HEK293 (cell line): ENCODE results near the gene SLC22A16.

Experiments
- CTCF ChIA-PET: fragments of 350-600 bp; formaldehyde crosslinking; extraction: SDS; loops from one replicate; lab custom pipeline; 2021; ENCODE audit warnings: antibody characterized with exemption; lab: Yijun Ruan, JAX
- POLR2A ChIA-PET: fragments of 300-600 bp; formaldehyde crosslinking; extraction: SDS; loops from one replicate; lab custom pipeline; 2020; ENCODE audit warnings: antibody characterized with exemption, inconsistent platforms; lab: Yijun Ruan, JAX
- H3K27ac ChIP-seq: fragments of 200-500 bp; sonication (Bioruptor generic); 2 replicates; pipeline ENCODE4 v1.5.1; 2014; ENCODE audit warnings: low read depth, low read length, control low read depth, inconsistent platforms; ENCODE audit errors: extremely low read depth
- H3K36me3 ChIP-seq, 2 experiments: fragments of 200-500 bp in 1 of 2; sonication (Bioruptor generic) in 1 of 2; 1 replicate in 1 of 2; 2 replicates in 1 of 2; pipeline ENCODE4 v1.5.1; 2014 to 2017; ENCODE audit warnings: inconsistent platforms in 2 of 2, low read length in 2 of 2; ENCODE audit not compliant: control insufficient read depth in 2 of 2, insufficient read depth in 1 of 2
- H3K4me1 ChIP-seq: fragments of 200-500 bp; sonication (Bioruptor generic); 2 replicates; pipeline ENCODE4 v1.5.1; 2014; ENCODE audit warnings: mild to moderate bottlenecking, low read length, inconsistent platforms; ENCODE audit not compliant: control insufficient read depth, insufficient read depth
- H3K4me3 ChIP-seq: 2 replicates; pipeline ENCODE4 v1.5.1; 2011; ENCODE audit warnings: low read depth, mild to moderate bottlenecking, control low read depth, low read length, moderate library complexity
- H3K9me3 ChIP-seq: fragments of 200-500 bp; sonication (Bioruptor generic); 2 replicates; pipeline ENCODE4 v1.5.1; 2014; ENCODE audit warnings: low read depth, low read length, inconsistent platforms; ENCODE audit not compliant: control insufficient read depth, insufficient read depth
- IKZF3 ChIP-seq: fragments of 450-650 bp; IDR thresholded peaks from 2 replicates; pipeline ENCODE4 v1.5.0; 2018; ENCODE audit warnings: missing biosample characterization, mild to moderate bottlenecking, missing genetic modification characterization, moderate library complexity
- SP3 ChIP-seq: fragments of 450-650 bp; formaldehyde crosslinking; IDR thresholded peaks from 2 replicates; pipeline ENCODE4 v1.5.1; 2016; ENCODE audit warnings: missing biosample characterization, missing genetic modification characterization
- TRIM28 ChIP-seq: IDR thresholded peaks from 2 replicates; pipeline ENCODE4 v1.6.1; 2011; ENCODE audit warnings: low read length, control low read depth, borderline replicate concordance
- TSHZ1 ChIP-seq: fragments of 450-650 bp; formaldehyde crosslinking; IDR thresholded peaks from 2 replicates; pipeline ENCODE4 v1.5.1; 2016; ENCODE audit warnings: missing biosample characterization, missing genetic modification characterization, borderline replicate concordance
- ZNF10 ChIP-seq: fragments of 450-650 bp; formaldehyde crosslinking; IDR thresholded peaks from 2 replicates; pipeline ENCODE4 v1.5.1; 2017; ENCODE audit warnings: missing biosample characterization, missing genetic modification characterization
- ZNF2 ChIP-seq: fragments of 450-650 bp; formaldehyde crosslinking; IDR thresholded peaks from 2 replicates; pipeline ENCODE4 v1.5.1; 2016; ENCODE audit warnings: missing biosample characterization, missing genetic modification characterization
- ZNF248 ChIP-seq: fragments of 450-650 bp; formaldehyde crosslinking; IDR thresholded peaks from 2 replicates; pipeline ENCODE4 v1.5.1; 2017; ENCODE audit warnings: missing biosample characterization, missing genetic modification characterization
- ZNF416 ChIP-seq: fragments of 450-650 bp; formaldehyde crosslinking; IDR thresholded peaks from 2 replicates; pipeline ENCODE4 v1.5.1; 2016; ENCODE audit warnings: missing biosample characterization, missing genetic modification characterization
- ZNF510 ChIP-seq: fragments of 450-650 bp; formaldehyde crosslinking; IDR thresholded peaks from 2 replicates; pipeline ENCODE4 v1.5.1; 2018; ENCODE audit warnings: mild to moderate bottlenecking, missing genetic modification characterization, missing biosample characterization; ENCODE audit not compliant: insufficient replicate concordance
- ZNF513 ChIP-seq: fragments of 450-650 bp; IDR thresholded peaks from 2 replicates; pipeline ENCODE4 v1.5.1; 2018; ENCODE audit warnings: missing biosample characterization, missing genetic modification characterization
- ZNF560 ChIP-seq: fragments of 450-650 bp; formaldehyde crosslinking; IDR thresholded peaks from 2 replicates; pipeline ENCODE4 v1.5.1; 2017; ENCODE audit warnings: missing biosample characterization, missing genetic modification characterization, borderline replicate concordance
- ZNF626 ChIP-seq: fragments of 450-650 bp; sonication (Bioruptor Pico); formaldehyde crosslinking; IDR thresholded peaks from 2 replicates; pipeline ENCODE4 v1.5.1; 2018; ENCODE audit warnings: missing biosample characterization, missing genetic modification characterization, inconsistent platforms
- ZNF658 ChIP-seq: fragments of 450-650 bp; formaldehyde crosslinking; IDR thresholded peaks from 2 replicates; pipeline ENCODE4; 2016; ENCODE audit warnings: missing biosample characterization, missing genetic modification characterization
- ZNF664 ChIP-seq: fragments of 450-650 bp; formaldehyde crosslinking; IDR thresholded peaks from 2 replicates; pipeline ENCODE4 v1.5.1; 2016; ENCODE audit warnings: missing biosample characterization, missing genetic modification characterization
- ZNF747 ChIP-seq: fragments of 450-650 bp; formaldehyde crosslinking; IDR thresholded peaks from 2 replicates; pipeline ENCODE4 v1.5.1; 2016; ENCODE audit warnings: missing biosample characterization, missing genetic modification characterization
- ZXDB ChIP-seq: fragments of 450-650 bp; formaldehyde crosslinking; IDR thresholded peaks from 2 replicates; pipeline ENCODE4 v1.5.1; 2016; ENCODE audit warnings: missing biosample characterization, missing genetic modification characterization
- TF ChIP-seq, protein P1 (sequence below): fragments of 450-650 bp; formaldehyde crosslinking; IDR thresholded peaks from 2 replicates; pipeline ENCODE4 v1.5.1; 2016; ENCODE audit warnings: missing biosample characterization, missing genetic modification characterization
- TF ChIP-seq, protein P2 (sequence below): fragments of 450-650 bp; formaldehyde crosslinking; IDR thresholded peaks from 2 replicates; pipeline ENCODE4 v1.5.0; 2017; ENCODE audit warnings: missing biosample characterization, missing genetic modification characterization, borderline replicate concordance

SLC22A16 gene

GRCh38 chr6:110447761-110448160, 28.7 kb downstream of the SLC22A16 start:
- ChIA-PET CTCF (interaction anchor here (0.6 to 0.7 kb wide), 2 partner anchors 499 to 920 kb away, joined by 3 read pairs; no protein-coding TSS in a partner anchor), POLR2A (no interaction called here)
- no peak overlapping the region for H3K4me3 ChIP-seq
- peak; percentile 74; the same call in 1 of the 2 replicates for TF ChIP-seq ZNF10 (tag by site-specific recombination)
- TF ChIP-seq, protein P1, sequence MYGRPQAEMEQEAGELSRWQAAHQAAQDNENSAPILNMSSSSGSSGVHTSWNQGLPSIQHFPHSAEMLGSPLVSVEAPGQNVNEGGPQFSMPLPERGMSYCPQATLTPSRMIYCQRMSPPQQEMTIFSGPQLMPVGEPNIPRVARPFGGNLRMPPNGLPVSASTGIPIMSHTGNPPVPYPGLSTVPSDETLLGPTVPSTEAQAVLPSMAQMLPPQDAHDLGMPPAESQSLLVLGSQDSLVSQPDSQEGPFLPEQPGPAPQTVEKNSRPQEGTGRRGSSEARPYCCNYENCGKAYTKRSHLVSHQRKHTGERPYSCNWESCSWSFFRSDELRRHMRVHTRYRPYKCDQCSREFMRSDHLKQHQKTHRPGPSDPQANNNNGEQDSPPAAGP (tag by site-specific recombination), result no peak
- TF ChIP-seq, protein P2, sequence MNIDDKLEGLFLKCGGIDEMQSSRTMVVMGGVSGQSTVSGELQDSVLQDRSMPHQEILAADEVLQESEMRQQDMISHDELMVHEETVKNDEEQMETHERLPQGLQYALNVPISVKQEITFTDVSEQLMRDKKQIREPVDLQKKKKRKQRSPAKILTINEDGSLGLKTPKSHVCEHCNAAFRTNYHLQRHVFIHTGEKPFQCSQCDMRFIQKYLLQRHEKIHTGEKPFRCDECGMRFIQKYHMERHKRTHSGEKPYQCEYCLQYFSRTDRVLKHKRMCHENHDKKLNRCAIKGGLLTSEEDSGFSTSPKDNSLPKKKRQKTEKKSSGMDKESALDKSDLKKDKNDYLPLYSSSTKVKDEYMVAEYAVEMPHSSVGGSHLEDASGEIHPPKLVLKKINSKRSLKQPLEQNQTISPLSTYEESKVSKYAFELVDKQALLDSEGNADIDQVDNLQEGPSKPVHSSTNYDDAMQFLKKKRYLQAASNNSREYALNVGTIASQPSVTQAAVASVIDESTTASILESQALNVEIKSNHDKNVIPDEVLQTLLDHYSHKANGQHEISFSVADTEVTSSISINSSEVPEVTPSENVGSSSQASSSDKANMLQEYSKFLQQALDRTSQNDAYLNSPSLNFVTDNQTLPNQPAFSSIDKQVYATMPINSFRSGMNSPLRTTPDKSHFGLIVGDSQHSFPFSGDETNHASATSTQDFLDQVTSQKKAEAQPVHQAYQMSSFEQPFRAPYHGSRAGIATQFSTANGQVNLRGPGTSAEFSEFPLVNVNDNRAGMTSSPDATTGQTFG (tag by site-specific recombination), result no peak
- no peak for TF ChIP-seq ZNF664 (tag by site-specific recombination)
- no peaks in the 10 kb centered on the region for H3K4me1 ChIP-seq
- no peaks in the 10 kb centered on the region for H3K36me3 ChIP-seq
- H3K9me3 ChIP-seq, result no peaks in the 10 kb centered on the region
- no peak overlapping the region for H3K27ac ChIP-seq

GRCh38 chr6:110446405-110446804, 30.0 kb downstream of the SLC22A16 start:
- Histone ChIP-seq H3K9me3 (no peaks in the 10 kb centered on the region), H3K36me3 (no peaks in the 10 kb centered on the region)
- TF ChIP-seq SP3 (tag by site-specific recombination) (no peak), ZNF416 (tag by site-specific recombination) (no peak), ZNF510 (tag by site-specific recombination) (no peak), ZNF658 (no peak), IKZF3 (no peak), ZNF560 (tag by site-specific recombination) (no peak), ZNF248 (tag by site-specific recombination) (no peak), TSHZ1 (tag by site-specific recombination) (no peak), ZNF513 (tag by site-specific recombination) (no peak), TRIM28 (no peak), ZNF2 (tag by site-specific recombination) (no peak), ZNF747 (tag by site-specific recombination) (no peak), ZXDB (tag by site-specific recombination) (no peak), ZNF626 (tag by site-specific recombination) (no peak)
- TF ChIP-seq, protein P1 (tag by site-specific recombination), result no peak
- TF ChIP-seq, all 188 proteins: peak for 0
- Histone ChIP-seq H3K27ac (no peak overlapping the region), H3K4me3 (no peak overlapping the region), H3K4me1 (no peaks in the 10 kb centered on the region)
- ChIA-PET POLR2A (no interaction called here), CTCF (no interaction called here)
